DMS53 treated with DMSO at 0.1 percent for 48 hours (cell line): ENCODE measurements around the gene N4BP3.

Experiments
- DNase-seq: peaks from one replicate; lab custom pipeline; 2025; ENCODE audit not compliant: unreplicated experiment; lab: John Stamatoyannopoulos, UW

Gene N4BP3

DNA sequence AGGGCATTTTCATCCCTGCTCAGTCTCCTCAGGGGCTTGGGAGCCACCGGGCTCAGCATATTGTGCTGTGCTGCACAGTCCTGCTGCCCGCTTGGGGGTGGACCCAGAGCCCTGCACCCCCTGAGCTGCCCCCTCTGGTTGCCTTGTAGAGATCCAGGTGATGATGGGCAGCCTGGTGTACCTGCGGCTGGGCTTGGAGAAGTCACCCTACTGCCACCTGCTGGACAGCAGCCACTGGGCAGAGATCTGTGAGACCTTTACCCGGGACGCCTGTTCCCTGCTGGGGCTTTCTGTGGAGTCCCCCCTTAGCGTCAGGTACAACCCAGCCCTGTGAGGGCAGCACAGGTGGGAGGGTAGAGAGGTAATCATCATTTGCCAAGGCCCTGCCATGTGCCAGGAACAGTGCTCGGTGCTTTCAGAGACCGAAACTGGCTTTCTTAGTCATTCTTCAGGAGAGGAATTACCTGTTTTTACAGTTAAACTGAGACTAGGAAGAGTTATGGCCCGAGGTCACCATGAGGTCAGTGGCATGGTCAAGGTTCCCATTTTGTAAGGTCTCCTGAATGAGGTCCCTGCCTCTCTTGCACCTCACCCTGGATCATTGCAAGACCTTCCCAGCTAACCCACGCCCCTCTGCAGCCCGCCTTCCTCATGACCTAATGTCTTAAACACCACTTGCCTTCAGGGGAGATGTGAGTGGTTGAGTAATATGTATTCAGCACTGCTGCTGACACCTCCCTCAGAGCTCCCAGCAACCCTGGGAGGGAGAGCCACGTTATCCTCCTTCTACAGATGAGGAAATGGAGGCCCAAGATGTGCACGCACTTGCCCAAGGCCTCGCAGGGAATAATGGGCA lies 32.9 kb downstream of the N4BP3 start:
- peak; percentile 67 for DNase-seq

GRCh38 chr5:178147406-178147805 lies 34.1 kb downstream of the N4BP3 start:
- DNase-seq: no peak

- no peak for DNase-seq
Measured at GRCh38 chr5:178149199-178149932, 36.0 kb downstream of the N4BP3 start.

GRCh38 chr5:178150977-178151734 lies 37.8 kb downstream of the N4BP3 start:
- no peak for DNase-seq

DNA sequence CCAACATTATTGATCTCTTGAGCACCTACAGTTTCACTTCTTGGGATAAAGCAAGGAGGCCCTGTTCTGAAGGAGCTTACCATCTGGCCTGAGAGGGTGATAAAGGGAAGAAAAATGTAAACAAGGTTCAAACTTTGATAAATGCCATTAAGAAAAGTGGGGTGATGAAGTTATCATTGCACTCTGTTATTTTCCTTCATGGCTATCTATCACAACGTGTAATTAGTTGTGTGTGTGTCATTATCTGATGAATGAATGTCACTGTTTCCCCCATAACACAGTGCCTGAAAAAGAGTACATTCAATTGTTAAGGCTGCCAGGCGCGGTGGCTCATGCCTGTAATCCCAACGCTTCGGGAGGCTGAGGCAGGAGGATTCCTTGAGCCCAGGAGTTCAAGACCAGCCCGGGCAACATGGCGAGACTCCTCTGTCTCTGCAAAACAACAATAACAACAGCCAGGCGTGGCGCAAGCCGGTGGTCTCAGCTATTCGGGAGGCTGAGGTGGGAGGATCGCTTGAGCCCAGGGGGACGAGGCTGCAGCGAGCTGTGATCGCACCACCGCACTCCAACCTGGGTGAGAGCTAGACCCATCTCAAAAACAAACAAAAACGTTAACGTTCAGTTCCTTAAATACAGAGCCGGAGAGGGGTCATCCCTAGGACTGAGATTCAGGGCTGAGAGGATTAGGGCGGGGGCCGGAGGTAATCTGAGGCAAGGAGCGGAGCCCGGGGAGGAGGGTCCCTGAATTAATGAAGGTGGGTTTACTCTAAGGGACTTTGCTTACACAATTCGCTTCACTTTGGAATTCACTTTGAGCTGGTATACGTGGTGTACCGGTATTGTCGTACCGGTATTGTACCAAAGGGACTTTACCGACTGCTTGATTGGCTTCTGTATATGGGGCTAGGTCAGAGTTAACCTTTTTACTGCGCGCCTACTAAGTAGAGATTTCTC lies 39.4 kb downstream of the N4BP3 start:
- DNase-seq: no peak

GRCh38 chr5:178153530-178154340 lies 40.4 kb downstream of the N4BP3 start, which contains the start of gene NHP2:
NHP2 (minus strand) TSS chr5:178153885; CDS start chr5:178153817, 68 bp downstream.
- DNase-seq: peak; percentile 96

- no peak for DNase-seq
Measured at GRCh38 chr5:178155065-178155464, 41.7 kb downstream of the N4BP3 start.

GRCh38 chr5:178160176-178160575 lies 46.8 kb downstream of the N4BP3 start:
- DNase-seq: no peak

- DNase-seq: no peak
Measured at GRCh38 chr5:178162481-178162880, 49.1 kb downstream of the N4BP3 start.

DNA sequence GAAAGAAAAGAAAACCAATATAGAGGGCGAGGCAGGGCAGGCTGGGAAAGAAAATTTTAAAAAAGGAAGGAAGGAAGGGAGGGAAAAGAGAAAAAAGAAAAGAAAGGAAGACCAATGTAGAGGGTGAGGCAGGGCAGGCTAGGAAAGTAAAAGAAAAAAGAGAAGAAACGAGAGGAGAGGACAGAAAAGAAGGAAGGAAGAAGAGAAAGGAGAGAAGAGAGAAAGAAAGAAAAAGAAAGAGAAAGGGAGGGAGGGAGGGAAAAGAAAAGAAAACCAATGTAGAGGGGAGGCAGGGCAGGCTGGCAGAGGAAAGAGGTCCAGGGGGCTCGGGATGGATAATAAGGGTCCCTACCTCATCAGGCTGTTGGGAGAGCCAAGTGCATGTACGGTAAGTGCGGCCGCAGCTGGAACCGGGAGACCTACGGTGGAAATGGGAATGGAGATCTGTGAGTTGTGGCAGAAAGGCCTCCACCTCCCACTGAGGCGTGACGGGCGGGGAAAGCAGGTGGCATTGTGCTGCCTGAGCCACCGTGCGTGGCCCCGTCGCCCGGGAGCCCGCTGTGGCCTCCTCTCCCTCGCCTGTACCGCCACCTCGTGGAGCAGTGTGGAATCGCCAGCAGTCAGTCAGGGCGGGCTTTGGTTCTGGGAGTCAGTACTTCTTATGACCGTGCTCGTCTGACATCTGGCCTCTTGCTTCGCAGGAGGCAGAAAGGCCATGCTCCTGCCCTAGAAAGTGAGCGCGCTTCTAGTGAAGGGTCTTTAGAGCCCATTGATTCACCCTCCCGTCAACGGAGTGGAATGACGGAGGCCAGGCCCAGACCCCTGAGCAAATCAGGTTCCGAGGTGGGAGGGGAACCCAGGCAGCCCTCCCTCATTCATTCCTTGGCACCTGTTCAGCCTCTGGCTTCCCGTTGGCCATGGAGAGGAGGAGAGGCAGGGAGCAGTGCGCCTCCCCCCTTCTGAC lies 50.7 kb downstream of the N4BP3 start:
- peak; percentile 94 for DNase-seq

- no peak for DNase-seq
Measured at GRCh38 chr5:178165581-178165980, 52.2 kb downstream of the N4BP3 start.

DNA sequence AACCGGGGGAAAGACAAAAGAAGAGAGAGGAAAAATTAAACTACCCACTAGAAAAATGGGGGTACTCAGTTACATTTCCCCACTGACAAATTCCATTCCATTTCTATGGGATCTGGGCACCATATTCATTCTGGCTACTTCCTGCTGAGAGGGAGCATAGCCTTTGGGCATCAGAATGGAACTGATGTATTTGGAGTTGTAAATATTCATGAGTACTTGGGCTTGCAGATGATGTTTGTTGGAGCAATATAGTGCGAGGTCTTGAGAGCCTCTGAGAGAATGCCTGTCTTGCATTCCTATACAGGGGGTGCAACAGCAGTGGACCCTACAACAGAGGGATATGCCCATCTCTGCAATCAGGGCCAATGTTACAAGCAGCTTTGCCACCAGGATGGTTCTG lies 57.1 kb downstream of the N4BP3 start:
- DNase-seq: no peak

GRCh38 chr5:178174456-178174855 lies 61.1 kb downstream of the N4BP3 start:
- no peak for DNase-seq
